Measurements from ENCODE around the gene POMGNT1.

GRCh38 chr1:46186076-46186475 is 12.2 kb downstream of the POMGNT1 start:
- TF ChIP-seq POLR2A (IDR thresholded peaks at IDR 0.05) = no peak
- no peak for TF ChIP-seq CTCF (IDR thresholded peaks at IDR 0.05)

All from esophagus squamous epithelium (tissue), 4 donors.